Nephron progenitor cell (in vitro differentiated cells): Measurements from ENCODE around the gene ACAD10.
"Not testable (repeated sequence)": the region's sequence is repeated elsewhere in the genome, so short reads cannot be mapped to it uniquely, and the experiment has no call there.

ENCODE experiments used
- DNase-seq: peaks from one replicate; pipeline ENCODE4 v3.0.0; 2021
- H3K27ac Mint-ChIP-seq: 2 replicates; pipeline ENCODE4 v1.8.0; 2021; ENCODE audit warnings: mild to moderate bottlenecking, moderate library complexity, mixed read lengths
- H3K27me3 Mint-ChIP-seq: 2 replicates; pipeline ENCODE4 v1.8.0; 2021; ENCODE audit warnings: mild to moderate bottlenecking, low read depth, mixed read lengths; ENCODE audit not compliant: poor library complexity
- H3K36me3 Mint-ChIP-seq: 2 replicates; pipeline ENCODE4 v1.8.0; 2021; ENCODE audit warnings: low read depth, mixed read lengths
- H3K4me1 Mint-ChIP-seq: 2 replicates; pipeline ENCODE4 v1.8.0; 2021; ENCODE audit warnings: mixed read lengths
- H3K4me3 Mint-ChIP-seq: 2 replicates; pipeline ENCODE4 v1.8.0; 2021; ENCODE audit warnings: mild to moderate bottlenecking, moderate library complexity, mixed read lengths
- H3K9me3 Mint-ChIP-seq: 2 replicates; pipeline ENCODE4 v1.8.0; 2021; ENCODE audit warnings: mild to moderate bottlenecking, moderate library complexity, mixed read lengths
- CTCF ChIP-seq: fragments of 200-600 bp; sonication (generic); IDR thresholded peaks from 2 replicates; pipeline ENCODE4 v1.5.0; 2021; ENCODE audit warnings: antibody characterized with exemption

The ACAD10 gene

GRCh38 chr12:111677186-111677585 lies 8.7 kb upstream of the ACAD10 start:
- H3K4me3 Mint-ChIP-seq: no peak overlapping the region
- DNase-seq: no peak
- H3K27me3 Mint-ChIP-seq: no peaks in the 10 kb centered on the region
- H3K36me3 Mint-ChIP-seq: peaks cover 39% of the 10 kb centered on the region
- H3K27ac Mint-ChIP-seq: peak overlapping the region; percentile 90
- TF ChIP-seq CTCF: no peak
- no peaks in the 10 kb centered on the region for H3K9me3 Mint-ChIP-seq
- H3K4me1 Mint-ChIP-seq: no peaks in the 10 kb centered on the region

GRCh38 chr12:111684485-111685198 lies 1.2 kb upstream of the ACAD10 start:
- peaks cover 30% of the 10 kb centered on the region for H3K4me1 Mint-ChIP-seq
- not testable (repeated sequence) for H3K27me3 Mint-ChIP-seq, H3K9me3 Mint-ChIP-seq, DNase-seq
- peak overlapping the region; percentile 100 for H3K4me3 Mint-ChIP-seq
- H3K36me3 Mint-ChIP-seq: peaks cover 23% of the 10 kb centered on the region
- H3K27ac Mint-ChIP-seq: peak overlapping the region; percentile 98

- H3K27ac Mint-ChIP-seq: peak overlapping the region; percentile 98
- H3K4me3 Mint-ChIP-seq: peak overlapping the region; percentile 100
- no peak for TF ChIP-seq CTCF
- H3K36me3 Mint-ChIP-seq: peaks cover 23% of the 10 kb centered on the region
- no peaks in the 10 kb centered on the region for H3K9me3 Mint-ChIP-seq
- no peak for DNase-seq
- H3K27me3 Mint-ChIP-seq: peaks cover 3% of the 10 kb centered on the region
- peaks cover 30% of the 10 kb centered on the region for H3K4me1 Mint-ChIP-seq
These were observed 487 bp upstream of the ACAD10 start for GRCh38 chr12:111685322-111685810.

- peak overlapping the region; percentile 64 for H3K27ac Mint-ChIP-seq
- peaks cover 3% of the 10 kb centered on the region for H3K27me3 Mint-ChIP-seq
- DNase-seq: no peak
These were observed 787 bp downstream of the ACAD10 start for GRCh38 chr12:111686574-111687105.

GRCh38 chr12:111687255-111687654 lies 1.4 kb downstream of the ACAD10 start:
- H3K9me3 Mint-ChIP-seq: no peaks in the 10 kb centered on the region
- TF ChIP-seq CTCF: no peak
- peak overlapping the region; percentile 100 for H3K4me3 Mint-ChIP-seq
- no peak overlapping the region for H3K27ac Mint-ChIP-seq
- H3K36me3 Mint-ChIP-seq: peaks cover 23% of the 10 kb centered on the region
- no peak for DNase-seq
- H3K4me1 Mint-ChIP-seq: peaks cover 30% of the 10 kb centered on the region
- peaks cover 3% of the 10 kb centered on the region for H3K27me3 Mint-ChIP-seq

More at GRCh38 chr12:111686574-111687105, 787 bp downstream of the ACAD10 start:
- peaks cover 25% of the 10 kb centered on the region for H3K36me3 Mint-ChIP-seq
- TF ChIP-seq CTCF: no peak
- peak overlapping the region; percentile 100 for H3K4me3 Mint-ChIP-seq
- no peaks in the 10 kb centered on the region for H3K9me3 Mint-ChIP-seq
- H3K4me1 Mint-ChIP-seq: peaks cover 30% of the 10 kb centered on the region

GRCh38 chr12:111687952-111688351 lies 2.1 kb downstream of the ACAD10 start:
- Mint-ChIP-seq H3K9me3 (no peaks in the 10 kb centered on the region), H3K4me1 (peaks cover 30% of the 10 kb centered on the region), H3K27ac (no peak overlapping the region), H3K36me3 (peaks cover 19% of the 10 kb centered on the region), H3K27me3 (peaks cover 3% of the 10 kb centered on the region), H3K4me3 (peak overlapping the region; percentile 58)
- no peak for DNase-seq
- TF ChIP-seq CTCF: no peak
